ENCODE data around the gene STOM.
A peak's percentile ranks its signal among the peaks of the same experiment; 100 is the strongest.

Gene STOM

GRCh38 chr9:121322037-121322736 lies 47.9 kb downstream of the STOM start:
- DNase-seq (ENCODE audit: low read depth in 2 of 2) = peak; percentile 62 to 64

GRCh38 chr9:121321016-121321503 lies 49.0 kb downstream of the STOM start:
- no peak for DNase-seq (ENCODE audit: low read depth in 2 of 2)

- no peak for DNase-seq (ENCODE audit: low read depth in 2 of 2)
These were observed 50.7 kb downstream of the STOM start for GRCh38 chr9:121319383-121319780.

GRCh38 chr9:121318631-121319382 lies 51.2 kb downstream of the STOM start:
- no peak for DNase-seq (ENCODE audit: low read depth in 2 of 2)

GRCh38 chr9:121317737-121318630 lies 52.1 kb downstream of the STOM start:
- DNase-seq (ENCODE audit: low read depth in 2 of 2) = no peak

GRCh38 chr9:121316852-121317373 lies 53.1 kb downstream of the STOM start:
- DNase-seq (ENCODE audit: low read depth in 2 of 2) = no peak

- DNase-seq (ENCODE audit: low read depth in 2 of 2) = no peak
These were observed 53.7 kb downstream of the STOM start for GRCh38 chr9:121316378-121316777.

- DNase-seq (ENCODE audit: low read depth in 2 of 2) = no peak
These were observed 56.4 kb downstream of the STOM start for GRCh38 chr9:121313458-121314152.

GRCh38 chr9:121312169-121312568 lies 57.9 kb downstream of the STOM start:
- no peak for DNase-seq (ENCODE audit: low read depth in 2 of 2)

- no peak for DNase-seq (ENCODE audit: low read depth in 2 of 2)
These were observed 59.5 kb downstream of the STOM start for GRCh38 chr9:121310571-121310970.

GRCh38 chr9:121309833-121310425 lies 60.1 kb downstream of the STOM start:
- DNase-seq (ENCODE audit: low read depth in 2 of 2) = no peak

GRCh38 chr9:121309171-121309570 lies 60.9 kb downstream of the STOM start:
- no peak for DNase-seq (ENCODE audit: low read depth in 2 of 2)

GRCh38 chr9:121308765-121309164 lies 61.3 kb downstream of the STOM start:
- no peak for DNase-seq (ENCODE audit: low read depth in 2 of 2)

GRCh38 chr9:121307976-121308375 lies 62.1 kb downstream of the STOM start:
- no peak for DNase-seq (ENCODE audit: low read depth in 2 of 2)

GRCh38 chr9:121305269-121305994 lies 64.6 kb downstream of the STOM start:
- no peak for DNase-seq (ENCODE audit: low read depth in 2 of 2)

- DNase-seq (ENCODE audit: low read depth in 2 of 2) = no peak
These were observed 65.3 kb downstream of the STOM start for GRCh38 chr9:121304707-121305106.

GRCh38 chr9:121303456-121304451 lies 66.3 kb downstream of the STOM start:
- no peak for DNase-seq (ENCODE audit: low read depth in 2 of 2)

GRCh38 chr9:121302786-121303185 lies 67.3 kb downstream of the STOM start:
- DNase-seq (ENCODE audit: low read depth in 2 of 2) = no peak

- DNase-seq (ENCODE audit: low read depth in 2 of 2) = no peak
These were observed 67.7 kb downstream of the STOM start for GRCh38 chr9:121302341-121302740.
